CD4-positive, alpha-beta T cell treated with Interleukin-2 at 100 ng/mL for 4 hours (primary cell): ENCODE measurements around the gene ADGRE3.
"Not testable (repeated sequence)": the region's sequence is repeated elsewhere in the genome, so short reads cannot be mapped to it uniquely, and the experiment has no call there.

Experiments
- DNase-seq: peaks from one replicate; pipeline ENCODE4 v3.0.0-alpha.2; 2020; ENCODE audit warnings: low spot score

The ADGRE3 gene

DNA sequence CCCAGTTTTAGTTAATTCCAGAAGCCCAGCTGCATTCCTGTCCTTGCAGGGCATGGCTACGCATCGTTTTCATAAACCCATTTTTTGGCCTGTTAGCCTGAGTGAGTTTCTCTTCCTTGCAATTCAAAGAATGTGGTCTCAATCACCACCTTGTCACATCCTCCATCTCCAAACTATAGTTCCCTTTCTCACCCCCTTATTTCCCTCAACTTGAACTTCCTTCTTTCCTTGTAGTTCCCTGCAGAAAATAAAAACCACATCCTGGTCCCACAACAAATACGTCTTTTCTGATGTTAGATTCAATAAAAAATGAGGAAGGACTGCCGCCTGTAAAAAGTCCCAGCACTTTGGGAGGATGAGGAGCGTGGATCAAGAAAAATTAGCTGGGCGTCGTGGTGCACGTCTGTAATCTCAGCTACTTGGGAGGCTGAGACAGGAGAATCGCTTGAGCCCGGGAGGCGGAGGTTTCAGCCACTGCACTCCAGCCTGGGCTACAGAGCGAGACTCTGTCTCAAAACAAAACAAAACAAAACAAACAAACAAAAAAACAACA, 13.2 kb downstream of the ADGRE3 start:
- no peak for DNase-seq

DNA sequence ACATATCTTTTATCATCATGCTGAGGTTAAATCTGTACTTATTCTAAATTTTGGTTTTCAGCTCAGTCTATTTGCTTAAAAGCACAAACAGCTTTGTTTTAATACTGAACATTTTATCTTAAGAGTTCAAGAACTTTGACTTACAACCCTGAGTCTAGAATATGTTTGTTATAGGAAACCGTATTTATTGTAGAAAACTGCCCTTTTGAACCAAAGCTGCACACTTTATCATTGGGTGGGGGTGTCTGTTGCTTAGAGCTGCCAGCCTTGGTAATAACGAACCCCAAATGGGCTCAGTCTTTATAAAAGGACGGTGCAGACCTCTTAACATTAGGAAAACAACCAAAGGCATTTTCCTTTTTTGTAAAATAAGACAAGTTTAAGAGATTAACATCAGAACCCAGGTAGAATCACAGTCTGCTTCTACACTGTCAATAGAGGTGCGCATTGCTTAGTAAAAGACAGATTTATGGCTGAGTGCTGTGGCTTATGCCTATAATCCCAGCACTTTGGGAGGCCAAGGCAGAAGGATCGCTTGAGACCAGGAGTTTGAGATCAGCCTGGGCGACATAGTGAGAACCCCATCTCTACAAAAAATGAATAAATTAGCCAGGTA, 14.7 kb downstream of the ADGRE3 start:
- DNase-seq, result no peak

DNA sequence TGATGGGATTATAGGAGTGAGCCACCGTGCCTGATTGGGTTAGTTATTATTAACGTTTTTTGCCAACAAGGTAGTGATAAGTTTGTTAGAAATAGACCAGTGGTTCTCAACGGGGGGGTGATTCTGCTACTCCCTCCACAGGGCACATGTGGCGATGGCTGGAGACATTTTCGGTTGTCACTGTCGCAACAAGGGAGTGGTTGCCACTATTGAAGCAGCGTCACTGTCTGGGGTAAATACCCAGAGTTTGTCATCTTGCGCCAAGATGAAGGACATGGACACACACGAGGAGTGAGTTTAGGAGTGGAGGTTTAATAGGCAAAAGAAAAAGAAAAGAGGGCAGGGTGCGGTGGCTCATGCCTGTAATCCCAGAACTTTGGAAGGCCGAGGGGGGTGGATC, 18.9 kb downstream of the ADGRE3 start:
- no peak for DNase-seq

DNA sequence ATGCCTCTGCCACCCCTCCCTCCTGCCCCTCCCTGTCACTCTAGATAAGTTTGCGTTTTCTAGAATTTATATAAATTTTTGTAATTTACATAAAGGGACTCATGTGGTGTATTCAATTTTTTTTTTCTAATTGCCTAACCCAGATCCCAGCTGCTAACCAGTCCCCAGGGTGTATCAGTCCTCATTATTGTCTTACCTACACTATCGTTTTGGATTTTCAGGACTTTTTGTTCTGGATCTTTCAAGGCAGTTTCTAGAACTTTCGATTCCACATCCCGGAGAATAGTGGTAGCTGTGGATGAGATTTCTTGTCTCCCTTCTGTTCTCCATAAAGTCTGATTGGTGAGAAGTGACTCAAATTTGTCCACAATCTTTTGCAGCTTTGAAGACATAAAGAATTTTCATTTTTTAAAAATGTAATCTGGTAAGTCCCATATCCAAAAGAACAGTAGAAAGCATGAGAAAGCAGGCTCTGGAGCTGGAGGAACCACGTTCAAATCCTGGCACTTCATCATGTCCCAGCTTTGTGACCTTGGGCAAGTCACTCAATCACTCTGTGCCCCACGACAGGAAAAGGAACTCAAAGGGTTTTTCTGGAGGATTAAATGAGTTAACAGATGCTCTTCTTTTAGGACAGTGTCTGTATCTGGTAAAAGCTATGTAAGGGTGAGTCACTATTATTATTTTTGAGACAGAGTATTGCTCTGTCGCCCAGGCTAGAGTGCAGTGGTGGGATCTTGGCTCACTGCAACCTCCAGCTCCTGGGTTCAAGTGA, 19.7 kb downstream of the ADGRE3 start:
- DNase-seq, result no peak

DNA sequence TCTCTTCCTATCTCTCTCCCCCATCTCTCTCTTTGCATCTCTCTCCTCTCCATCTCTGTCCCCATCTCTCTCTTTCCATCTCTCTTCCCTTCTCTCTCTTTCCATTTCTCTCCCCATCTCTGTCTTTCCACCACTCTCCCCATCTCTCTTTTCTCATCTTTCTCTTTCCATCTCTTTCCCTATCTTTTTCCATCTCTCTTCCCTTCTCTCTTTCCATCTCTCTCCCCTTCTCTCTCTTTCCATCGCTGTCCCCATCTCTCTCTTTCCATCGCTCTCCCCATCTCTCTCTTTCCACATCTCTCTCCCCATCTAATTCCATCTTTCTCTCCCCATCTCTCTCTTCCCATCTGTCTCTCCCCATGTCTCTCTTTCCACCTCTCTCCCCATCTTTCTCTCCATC, 24.5 kb downstream of the ADGRE3 start:
- DNase-seq, result no peak

DNA sequence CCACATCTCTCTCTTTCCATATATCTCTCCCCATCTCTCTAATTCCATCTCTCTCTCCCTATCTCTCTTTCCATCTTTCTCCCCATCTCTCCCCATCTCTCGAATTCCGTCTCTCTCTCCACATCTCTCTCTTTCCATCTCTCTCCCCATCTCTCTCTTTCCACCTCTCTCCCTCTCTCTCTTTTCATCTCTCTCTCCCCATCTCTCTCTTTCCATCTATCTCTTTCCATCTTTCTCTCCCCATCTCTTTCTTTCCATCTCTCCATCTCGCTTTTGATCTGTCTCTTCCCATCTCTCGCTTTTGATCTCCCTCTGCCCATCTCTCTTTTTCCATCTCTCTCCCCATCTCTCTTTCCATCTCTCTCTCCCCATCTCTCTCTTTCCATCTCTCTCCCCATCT, 25.6 kb downstream of the ADGRE3 start:
- DNase-seq, result no peak

DNA sequence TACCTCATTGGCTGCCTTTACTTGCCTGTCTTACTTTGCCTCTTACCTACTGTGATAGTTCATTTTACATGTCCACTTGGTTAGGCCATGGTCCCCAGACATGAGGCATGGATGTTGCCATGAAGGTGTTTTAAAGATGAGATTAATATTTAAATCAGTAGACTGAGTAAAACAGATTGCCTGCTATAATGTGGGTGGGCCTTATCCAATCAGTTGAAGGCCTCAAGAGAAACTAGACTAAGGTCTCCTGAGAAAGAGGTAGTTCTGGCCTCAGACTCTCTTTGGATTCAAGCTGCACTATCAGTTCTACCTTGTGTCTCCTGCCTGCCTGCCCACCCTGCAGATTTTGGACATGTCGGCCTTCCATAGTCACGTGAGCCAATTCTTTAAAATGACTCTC, 26.1 kb downstream of the ADGRE3 start:
- DNase-seq, result no peak

DNA sequence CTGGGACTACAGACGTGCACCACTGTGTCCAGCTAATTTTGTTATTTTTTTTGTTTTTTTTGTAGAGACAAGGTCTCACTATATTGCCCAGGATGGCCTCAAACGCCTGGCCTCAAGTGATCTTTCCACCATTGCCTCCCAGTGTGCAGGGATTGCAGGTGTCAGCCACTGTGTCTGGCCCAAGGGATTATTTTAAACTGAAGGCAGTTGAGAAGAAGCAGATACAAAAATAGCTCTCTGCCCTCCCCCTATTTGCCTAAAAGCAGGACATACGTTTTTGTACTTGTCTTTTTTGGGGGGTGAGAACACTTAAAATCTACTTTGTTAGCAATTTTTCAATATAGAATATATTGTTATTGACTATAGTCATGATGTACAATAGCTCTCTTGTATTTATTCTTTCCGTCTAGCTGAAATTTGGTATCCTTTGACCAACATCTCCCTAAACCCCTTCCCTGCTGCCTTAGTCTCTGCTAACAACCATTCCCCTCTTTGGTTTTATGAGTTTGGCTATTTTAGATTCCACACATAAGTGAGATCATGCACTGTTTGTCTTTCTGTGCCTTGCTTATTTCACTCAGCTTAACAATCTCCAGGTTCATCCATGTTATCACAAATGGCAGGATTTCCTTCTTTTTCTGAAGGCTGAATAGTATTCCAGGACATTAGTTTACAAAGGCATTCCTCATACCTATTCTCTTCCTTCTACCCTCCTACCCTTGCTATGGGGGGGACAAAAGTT, 34.9 kb downstream of the ADGRE3 start:
- DNase-seq, result no peak

DNA sequence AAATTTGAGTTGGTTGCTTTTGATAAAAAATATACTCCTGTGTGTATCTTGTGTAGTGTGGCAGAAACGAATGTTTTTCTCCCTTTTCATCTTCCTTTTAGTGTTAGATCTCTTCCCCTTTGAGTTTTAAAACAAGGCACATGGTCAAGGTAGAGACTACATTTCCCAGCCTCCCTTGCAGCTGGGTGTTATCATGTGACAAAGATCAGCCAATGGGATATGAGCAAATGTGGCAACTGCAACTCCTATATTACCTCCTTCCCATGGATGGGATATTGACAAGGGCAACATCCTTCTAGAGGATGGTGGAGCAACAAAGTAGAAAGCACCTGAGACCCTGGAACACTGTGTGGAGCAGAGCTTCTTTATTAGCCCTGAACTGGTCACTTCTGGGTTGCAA, 42.4 kb downstream of the ADGRE3 start:
- DNase-seq, result peak; percentile 2

DNA sequence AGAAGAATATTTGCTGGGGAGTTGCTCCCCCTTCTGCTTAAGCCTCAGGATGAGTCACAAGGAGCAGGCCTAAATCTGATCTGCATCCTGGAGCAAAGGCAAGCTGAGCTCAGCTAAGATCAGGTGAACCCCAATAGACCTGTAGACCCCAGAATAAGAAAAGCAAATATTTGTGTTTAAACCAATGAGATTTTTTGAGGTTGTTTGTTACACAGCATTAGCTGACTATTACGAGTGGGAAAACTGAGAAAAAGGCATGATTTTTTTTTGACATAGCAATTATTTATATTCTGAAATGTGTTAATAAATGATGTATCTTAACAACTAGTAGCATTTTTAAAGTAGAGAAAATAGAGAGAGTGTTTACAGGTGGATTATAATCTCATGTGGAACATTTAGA, 45.1 kb downstream of the ADGRE3 start:
- DNase-seq, result no peak

DNA sequence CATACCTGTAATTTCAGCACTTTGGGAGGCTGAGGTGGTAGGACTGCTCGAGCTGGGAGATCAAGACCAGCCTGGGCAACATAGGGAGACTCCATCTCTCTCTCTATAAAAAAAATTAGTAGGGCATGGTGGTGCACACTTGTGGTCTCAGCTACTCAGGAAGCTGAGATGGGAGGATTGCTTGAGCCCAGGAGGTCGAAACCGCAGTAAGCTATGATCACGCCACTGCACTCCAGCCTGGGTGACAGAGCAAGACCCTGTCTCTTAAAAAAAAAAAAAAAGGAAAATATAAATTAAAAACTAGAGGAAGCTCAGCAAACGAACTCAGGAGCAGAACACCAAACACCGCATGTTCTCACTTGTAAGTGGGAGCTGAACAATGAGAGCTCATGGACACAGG, 50.2 kb downstream of the ADGRE3 start:
- not testable (repeated sequence) for DNase-seq

DNA sequence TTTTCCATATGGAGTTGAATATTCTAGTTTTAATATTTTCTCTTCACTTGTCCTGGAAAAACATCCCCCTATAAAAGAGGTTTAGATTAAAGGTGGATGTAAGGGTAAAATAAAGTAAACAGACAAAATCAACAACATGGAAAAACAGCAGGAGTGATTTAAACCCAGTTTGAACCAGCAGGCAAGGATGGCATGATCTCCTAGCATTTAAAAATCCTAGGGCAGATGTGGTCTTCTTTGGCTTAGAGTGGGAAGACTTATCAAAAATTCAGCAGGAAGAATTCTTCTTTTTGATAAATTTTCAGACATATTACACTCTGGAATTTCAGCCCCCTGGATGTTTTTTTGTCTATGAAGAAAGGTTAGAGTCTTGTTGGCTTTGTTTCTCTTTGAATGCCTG, 55.2 kb downstream of the ADGRE3 start:
- DNase-seq, result no peak

DNA sequence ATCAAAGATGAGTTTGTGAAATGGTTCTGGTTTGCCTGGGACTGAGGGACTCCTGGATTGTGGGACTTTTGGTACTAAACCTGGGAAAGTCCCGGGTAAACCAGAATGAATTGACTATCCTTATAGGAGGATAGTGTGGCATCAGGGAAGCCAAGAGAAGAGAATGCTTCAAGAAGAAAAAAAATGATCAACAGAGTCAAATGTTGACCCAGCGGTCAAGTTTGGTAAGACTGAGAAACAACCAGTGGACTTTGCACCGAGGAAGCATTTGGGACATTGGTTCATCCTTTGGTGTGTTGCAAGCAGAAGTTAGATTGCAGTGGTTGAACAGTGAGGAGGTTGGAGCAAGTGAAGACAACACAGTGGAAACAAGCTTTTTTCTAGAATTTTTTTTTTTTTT, 58.2 kb downstream of the ADGRE3 start:
- DNase-seq, result no peak

DNA sequence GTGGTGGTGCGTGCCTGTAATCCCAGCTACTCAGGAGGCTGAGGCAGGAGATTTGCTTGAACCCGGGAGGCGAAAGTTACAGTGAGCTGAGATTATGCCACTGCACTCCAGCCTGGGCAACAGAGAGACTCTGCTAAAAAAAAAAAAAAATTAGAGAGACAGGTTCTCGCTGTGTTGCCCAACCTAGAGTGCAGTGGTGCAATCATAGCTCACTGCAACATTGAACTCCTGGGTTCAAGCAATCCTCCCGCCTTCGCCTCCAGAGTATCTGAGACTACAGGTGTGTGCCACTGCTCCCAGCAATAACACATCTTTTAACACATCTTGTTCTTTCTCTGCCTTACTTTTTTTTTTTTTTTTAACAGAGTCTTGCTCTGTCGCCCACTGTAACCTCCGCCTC, 59.0 kb downstream of the ADGRE3 start:
- no peak for DNase-seq

DNA sequence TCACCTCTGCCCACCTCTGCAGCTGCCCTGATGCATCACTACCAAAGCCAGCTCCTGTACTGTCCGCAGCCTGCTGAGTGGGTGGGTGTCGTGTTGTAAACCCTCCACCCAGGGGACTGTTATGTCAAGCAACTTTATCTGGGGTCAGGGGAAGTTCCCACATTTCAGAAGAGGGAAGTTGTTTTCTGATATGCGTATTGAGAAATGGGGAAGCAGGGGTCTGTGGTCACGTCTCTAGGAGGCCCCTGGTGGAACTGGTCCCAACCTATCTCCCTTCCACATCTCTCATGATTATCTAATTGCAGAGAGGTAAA, 60.6 kb downstream of the ADGRE3 start:
- DNase-seq, result peak; percentile 12

DNA sequence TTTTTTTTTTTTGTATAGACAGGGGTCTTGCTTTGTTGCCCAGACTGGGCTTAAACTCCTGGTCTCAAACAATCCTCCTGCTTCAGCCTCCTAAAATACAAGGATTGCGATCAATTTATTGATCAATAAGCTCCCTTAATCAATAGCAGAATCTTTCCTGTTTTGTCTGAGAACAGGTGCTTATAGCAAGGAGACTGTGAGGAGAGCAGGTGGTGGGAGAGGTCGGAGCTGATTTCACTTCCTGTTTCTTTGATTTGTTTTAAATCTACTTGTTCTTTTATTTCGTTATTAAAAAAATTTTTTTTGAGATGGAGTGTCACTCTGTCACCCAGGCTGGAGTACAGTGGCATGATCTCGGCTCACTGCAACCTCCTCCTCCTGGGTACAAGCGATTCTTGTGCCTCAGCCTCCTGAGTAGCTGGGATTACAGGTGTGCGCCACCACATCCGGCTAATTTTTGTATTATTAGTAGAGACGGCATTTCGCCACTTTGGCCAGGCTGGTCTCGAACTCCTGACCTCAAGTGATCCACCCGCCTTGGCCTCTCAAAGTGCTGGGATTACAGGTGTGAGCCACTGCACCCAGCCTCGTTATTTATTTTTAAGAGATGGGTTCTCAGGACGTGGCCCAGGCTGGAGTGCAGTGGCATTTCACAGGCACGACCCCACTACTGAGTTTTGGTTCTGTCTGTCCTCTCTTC, 61.1 kb downstream of the ADGRE3 start:
- DNase-seq, result not testable (repeated sequence)

DNA sequence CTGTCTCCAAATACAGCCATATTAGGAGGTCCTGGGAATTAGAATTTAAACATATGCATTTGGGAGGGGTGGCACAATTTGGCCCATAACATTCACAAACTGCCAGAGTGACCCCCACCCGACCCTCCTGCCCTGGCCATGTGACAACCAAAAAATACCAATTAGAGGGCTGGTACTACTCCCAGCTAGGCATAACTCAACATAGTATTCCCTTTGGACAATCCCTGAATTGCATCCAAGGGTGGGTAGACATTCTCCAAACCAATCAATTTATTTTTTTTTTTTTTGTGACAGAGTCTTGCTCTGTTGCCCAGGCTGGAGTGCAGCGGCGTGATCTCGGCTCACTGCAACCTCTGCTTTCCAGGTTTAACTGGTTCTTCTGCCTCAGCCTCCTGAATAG, 62.0 kb downstream of the ADGRE3 start:
- no peak for DNase-seq

DNA sequence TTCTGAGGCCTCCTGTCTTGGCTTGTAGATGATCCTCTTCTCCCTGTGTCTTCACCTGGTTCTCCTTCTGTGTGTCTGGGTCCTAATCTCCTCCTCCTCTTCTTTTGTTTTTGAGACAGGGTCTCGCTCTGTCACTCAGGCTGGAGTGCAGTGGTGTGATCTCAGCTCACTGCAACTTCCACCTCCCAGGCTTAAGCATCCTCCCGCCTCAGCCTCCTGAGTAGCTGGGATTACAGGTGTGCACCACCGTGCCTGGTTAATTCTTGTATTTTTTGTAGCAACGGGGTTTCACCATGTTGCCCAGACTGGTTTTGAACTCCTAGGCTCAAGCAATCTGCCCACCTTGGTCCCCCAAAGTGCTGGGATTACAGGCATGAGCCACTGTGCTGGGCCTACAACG, 62.4 kb downstream of the ADGRE3 start:
- not testable (repeated sequence) for DNase-seq

DNA sequence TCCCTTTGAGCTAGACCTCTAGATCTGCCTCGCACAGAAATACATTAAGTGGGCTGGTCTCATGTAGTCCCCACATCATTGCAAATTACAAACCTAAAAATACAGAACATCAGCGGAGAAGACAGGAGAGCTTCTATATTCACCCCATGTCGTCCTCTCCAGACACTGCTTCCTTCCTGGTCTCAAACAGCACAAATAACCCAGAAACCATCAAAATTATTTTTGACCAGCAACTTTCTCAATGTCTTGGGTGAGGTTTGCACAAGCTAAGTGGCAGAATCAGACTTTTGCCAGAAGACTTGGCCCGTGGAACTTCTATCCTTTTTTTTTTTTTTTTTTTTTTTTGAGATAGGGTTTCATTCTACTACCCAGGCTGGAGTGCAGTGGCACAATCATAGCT, 63.6 kb downstream of the ADGRE3 start:
- DNase-seq, result no peak

DNA sequence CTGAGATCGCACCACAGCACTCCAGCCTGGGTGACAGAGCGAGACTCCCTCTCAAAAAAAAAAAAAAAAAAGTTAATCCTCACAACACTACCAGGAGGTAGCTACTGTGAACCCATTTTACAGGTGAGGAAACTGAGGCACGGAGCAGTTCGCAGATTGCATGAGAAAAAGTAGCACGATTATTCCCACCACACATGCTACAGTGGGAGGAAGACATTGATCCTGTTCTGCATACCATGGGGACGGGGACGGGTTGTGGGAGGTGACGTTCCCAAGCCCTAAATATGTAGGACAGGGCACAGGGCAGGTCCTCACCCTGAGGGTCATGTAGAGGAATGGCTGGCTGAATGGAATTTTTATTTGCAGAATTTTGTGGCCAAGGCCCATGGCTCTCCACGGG, 68.0 kb downstream of the ADGRE3 start:
- DNase-seq, result no peak

DNA sequence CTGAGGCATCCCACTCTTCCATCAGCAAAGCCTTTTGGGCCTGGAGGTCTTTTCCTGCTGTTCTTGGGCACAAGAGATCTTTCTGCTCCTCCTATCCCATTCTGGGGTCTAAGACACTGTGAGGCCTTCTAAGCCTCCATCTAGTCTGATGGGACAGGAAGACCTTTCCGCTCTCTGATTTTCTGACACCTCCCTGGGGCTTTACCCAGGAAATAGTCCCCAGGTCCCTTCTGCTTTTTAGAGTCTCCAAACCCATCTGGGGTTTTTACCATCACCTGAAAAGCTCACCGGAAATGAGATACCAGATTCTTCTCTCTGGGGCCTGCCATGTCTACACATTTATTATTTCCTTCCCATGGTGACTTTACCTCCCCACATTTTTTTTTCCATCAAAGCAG, 70.7 kb downstream of the ADGRE3 start:
- no peak for DNase-seq

DNA sequence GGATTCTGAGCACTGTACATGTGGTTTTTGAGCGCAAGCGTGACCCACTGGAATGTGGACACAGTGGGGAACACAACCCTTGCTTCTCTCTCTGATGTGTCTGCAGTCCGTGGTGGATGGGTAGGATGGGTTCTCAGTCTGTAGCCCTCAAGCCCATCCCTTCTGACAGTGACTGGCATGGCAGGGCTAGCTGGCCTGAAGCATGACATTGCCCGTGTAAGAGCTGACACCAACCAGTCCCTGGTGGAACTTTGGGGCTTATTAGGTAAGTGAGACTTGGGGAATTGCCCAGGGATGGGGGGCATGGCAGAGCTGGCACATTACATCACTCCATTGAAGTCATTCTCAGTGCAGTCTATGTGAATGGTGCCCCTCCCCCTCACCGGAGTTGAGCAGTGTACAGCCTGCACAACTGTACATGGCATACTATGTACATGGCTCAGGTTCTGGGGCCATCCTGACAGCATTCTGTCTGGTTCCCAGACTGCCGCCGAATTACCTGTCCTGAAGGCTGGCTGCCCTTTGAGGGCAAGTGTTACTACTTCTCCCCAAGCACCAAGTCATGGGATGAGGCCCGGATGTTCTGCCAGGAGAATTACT, 75.0 kb downstream of the ADGRE3 start:
- DNase-seq, result no peak
